CD8-positive, alpha-beta memory T cell (primary cell): ENCODE results near the gene SNRPA1. TPM values are rescaled to one million over a fixed set of nuclear protein-coding genes. Genes with fewer than 3 reads are reported as not detected.

ENCODE experiments used
- CTCF ChIA-PET: fragments of 350-600 bp; sonication (Branson Sonifier 250); formaldehyde crosslinking; loops from one replicate; lab custom pipeline; 2021; ENCODE audit warnings: antibody characterized with exemption; lab: Charles Lee
- POLR2A ChIA-PET: fragments of 350-600 bp; sonication (Branson Sonifier 250); formaldehyde crosslinking; loops from one replicate; lab custom pipeline; 2021; ENCODE audit warnings: antibody characterized with exemption; lab: Charles Lee
- DNase-seq, 5 donors: peaks; one replicate each; pipeline versions ENCODE4 v3.0.0 to v3.0.0-alpha.2; 2020 to 2022; ENCODE audit warnings: mixed read lengths in 1 of 5
- H3K27ac ChIP-seq: one replicate; pipeline ENCODE4 v1.7.0; 2013; ENCODE audit warnings: low read depth, mild to moderate bottlenecking, low read length, moderate library complexity
- H3K27me3 ChIP-seq: 2 replicates; pipeline ENCODE4 v1.7.0; 2013; ENCODE audit warnings: low read length, mild to moderate bottlenecking; ENCODE audit not compliant: insufficient read depth, poor library complexity, severe bottlenecking
- H3K36me3 ChIP-seq: 2 replicates; pipeline ENCODE4 v1.7.0; 2013; ENCODE audit warnings: mild to moderate bottlenecking, low read length, moderate library complexity; ENCODE audit not compliant: insufficient read depth
- H3K4me1 ChIP-seq: 2 replicates; pipeline ENCODE4 v1.7.0; 2013; ENCODE audit warnings: mild to moderate bottlenecking, low read length, moderate library complexity; ENCODE audit not compliant: insufficient read depth
- H3K4me3 ChIP-seq: 2 replicates; pipeline ENCODE4 v1.7.0; 2013; ENCODE audit warnings: mild to moderate bottlenecking, low read length
- H3K9me3 ChIP-seq: 2 replicates; pipeline ENCODE4 v1.7.0; 2013; ENCODE audit warnings: mild to moderate bottlenecking, low read length
- H3K27ac Mint-ChIP-seq, 8 donors: one replicate each; pipeline ENCODE4 v1.8.0; 2020 to 2021; ENCODE audit warnings: mixed read lengths in 8 of 8, mild to moderate bottlenecking in 6 of 8, inconsistent platforms in 3 of 8, moderate library complexity in 3 of 8
- H3K27me3 Mint-ChIP-seq, 2 donors: one replicate each; pipeline ENCODE4 v1.8.0; 2020 to 2021; ENCODE audit warnings: mixed read lengths in 2 of 2, mild to moderate bottlenecking in 1 of 2, moderate library complexity in 1 of 2
- H3K36me3 Mint-ChIP-seq, 3 donors: one replicate each; pipeline ENCODE4 v1.8.0; 2020 to 2021; ENCODE audit warnings: mixed read lengths in 3 of 3, inconsistent platforms in 1 of 3, mild to moderate bottlenecking in 1 of 3
- H3K4me1 Mint-ChIP-seq, 3 donors: one replicate each; pipeline ENCODE4 v1.8.0; 2020 to 2021; ENCODE audit warnings: mixed read lengths in 3 of 3, inconsistent platforms in 1 of 3, mild to moderate bottlenecking in 1 of 3
- H3K4me3 Mint-ChIP-seq, 7 donors: one replicate each; pipeline ENCODE4 v1.8.0; 2020 to 2021; ENCODE audit warnings: mixed read lengths in 7 of 7, mild to moderate bottlenecking in 6 of 7, moderate library complexity in 4 of 7, inconsistent platforms in 2 of 7
- H3K9me3 Mint-ChIP-seq, 5 donors: one replicate each; pipeline ENCODE4 v1.8.0; 2020 to 2022; ENCODE audit warnings: mixed read lengths in 5 of 5, mild to moderate bottlenecking in 3 of 5, moderate library complexity in 2 of 5, inconsistent platforms in 1 of 5
- polyA plus RNA-seq: library from polyadenylated mRNA; unstranded; fragments of 300-500 nt; fragmentation: Illumina TruSeq; gene quantifications from one replicate; pipeline ENCODE4 v1.2.3, GENCODE V29; 2021
- total RNA-seq, 2 experiments: library from RNA; stranded (reverse); gene quantifications; one replicate each; pipeline ENCODE4 v1.2.3, GENCODE V29; 2021

Gene SNRPA1
- total and polyA plus RNA-seq, 3 experiments from 2014 or later, result 74.4 to 225 (median 213) TPM

- Histone ChIP-seq H3K9me3 (no peaks in the 10 kb centered on the region), H3K36me3 (no peaks in the 10 kb centered on the region), H3K4me1 (peaks cover 12% of the 10 kb centered on the region), H3K27ac (no peak overlapping the region), H3K4me3 (no peak overlapping the region), H3K27me3 (no peaks in the 10 kb centered on the region)
- Mint-ChIP-seq H3K9me3 (peaks cover 0 to 2% (median 0%) of the 10 kb centered on the region in 5 donors), H3K4me3 (no peak overlapping the region), H3K27me3 (peaks cover 27 to 36% of the 10 kb centered on the region in 2 donors), H3K27ac (peak overlapping the region in 1 of 8 donors; percentile 35), H3K36me3 (peaks cover 0 to 4% (median 0%) of the 10 kb centered on the region in 3 donors), H3K4me1 (peaks cover 12 to 14% (median 13%) of the 10 kb centered on the region in 3 donors)
- POLR2A ChIA-PET, result no interaction called here
- no peak for DNase-seq
- CTCF ChIA-PET, result no interaction called here
These were observed 28.9 kb upstream of the SNRPA1 start for GRCh38 chr15:101323793-101324523.

- peaks cover 0 to 2% (median 0%) of the 10 kb centered on the region in 5 donors for H3K9me3 Mint-ChIP-seq
- H3K4me3 Mint-ChIP-seq, result no peak overlapping the region
- Histone ChIP-seq H3K4me1 (peaks cover 12% of the 10 kb centered on the region), H3K4me3 (no peak overlapping the region), H3K9me3 (no peaks in the 10 kb centered on the region), H3K27me3 (no peaks in the 10 kb centered on the region), H3K27ac (no peak overlapping the region), H3K36me3 (no peaks in the 10 kb centered on the region)
- H3K27me3 Mint-ChIP-seq, result peaks cover 26 to 32% of the 10 kb centered on the region in 2 donors
- peak overlapping the region in 1 of 8 donors; percentile 43 for H3K27ac Mint-ChIP-seq
- CTCF ChIA-PET, result interaction anchor here (0.8 kb wide), 1 partner anchor 320 kb away, joined by 3 read pairs; no protein-coding TSS in a partner anchor
- peaks cover 12 to 14% (median 13%) of the 10 kb centered on the region in 3 donors for H3K4me1 Mint-ChIP-seq
- peaks cover 0 to 4% (median 0%) of the 10 kb centered on the region in 3 donors for H3K36me3 Mint-ChIP-seq
- no peak for DNase-seq
- POLR2A ChIA-PET, result no interaction called here
These were observed 27.9 kb upstream of the SNRPA1 start for GRCh38 chr15:101322854-101323477.

GRCh38 chr15:101322016-101322695 is 27.1 kb upstream of the SNRPA1 start:
- peaks cover 23 to 31% of the 10 kb centered on the region in 2 donors for H3K27me3 Mint-ChIP-seq
- H3K4me3 ChIP-seq, result no peak overlapping the region
- H3K4me1 Mint-ChIP-seq, result peaks cover 12 to 14% (median 13%) of the 10 kb centered on the region in 3 donors
- H3K27ac Mint-ChIP-seq, result peak overlapping the region in 3 of 8 donors; percentile 38 to 75 (median 41)
- peaks cover 12% of the 10 kb centered on the region for H3K4me1 ChIP-seq
- no peak overlapping the region for H3K4me3 Mint-ChIP-seq
- H3K9me3 Mint-ChIP-seq, result peaks cover 0 to 2% (median 0%) of the 10 kb centered on the region in 5 donors
- ChIA-PET POLR2A (no interaction called here), CTCF (interaction anchor here (0.8 kb wide), 1 partner anchor 321 kb away, joined by 3 read pairs; no protein-coding TSS in a partner anchor)
- H3K9me3 ChIP-seq, result no peaks in the 10 kb centered on the region
- no peak for DNase-seq
- H3K27me3 ChIP-seq, result no peaks in the 10 kb centered on the region
- H3K36me3 ChIP-seq, result no peaks in the 10 kb centered on the region
- H3K36me3 Mint-ChIP-seq, result peaks cover 0 to 4% (median 0%) of the 10 kb centered on the region in 3 donors
- H3K27ac ChIP-seq, result no peak overlapping the region

- Histone ChIP-seq H3K4me1 (peaks cover 12% of the 10 kb centered on the region), H3K27me3 (no peaks in the 10 kb centered on the region), H3K36me3 (no peaks in the 10 kb centered on the region), H3K9me3 (no peaks in the 10 kb centered on the region), H3K4me3 (peak overlapping the region; percentile 63), H3K27ac (peak overlapping the region; percentile 33)
- H3K4me3 Mint-ChIP-seq, result peak overlapping the region; percentile 22 to 88 (median 80)
- peaks cover 0 to 2% (median 0%) of the 10 kb centered on the region in 5 donors for H3K9me3 Mint-ChIP-seq
- ChIA-PET CTCF (interaction anchor here (0.7 to 1.8 kb wide), 10 partner anchors 8 to 321 kb away, joined by 3 to 11 read pairs (median 4); partner anchors contain the start of gene SNRPA1), POLR2A (interaction anchor here (0.8 to 1.8 kb wide), 3 partner anchors 13 to 26 kb away, joined by 3 to 7 read pairs (median 3); partner anchors contain the start of gene SNRPA1)
- peak; percentile 37 to 74 (median 65) for DNase-seq
- H3K4me1 Mint-ChIP-seq, result peaks cover 12 to 14% (median 13%) of the 10 kb centered on the region in 3 donors
- no peaks in the 10 kb centered on the region for H3K36me3 Mint-ChIP-seq
- peaks cover 16 to 20% of the 10 kb centered on the region in 2 donors for H3K27me3 Mint-ChIP-seq
- peak overlapping the region; percentile 75 to 98 (median 90) for H3K27ac Mint-ChIP-seq
These were observed 25.5 kb upstream of the SNRPA1 start for GRCh38 chr15:101320501-101321052.

- Histone ChIP-seq H3K27ac (no peak overlapping the region), H3K4me1 (peaks cover 12% of the 10 kb centered on the region), H3K27me3 (no peaks in the 10 kb centered on the region), H3K9me3 (no peaks in the 10 kb centered on the region), H3K36me3 (no peaks in the 10 kb centered on the region), H3K4me3 (no peak overlapping the region)
- DNase-seq, result peak in 1 of 5 donors; percentile 4
- POLR2A ChIA-PET, result no interaction called here
- Mint-ChIP-seq H3K36me3 (no peaks in the 10 kb centered on the region), H3K9me3 (peaks cover 0 to 2% (median 0%) of the 10 kb centered on the region in 5 donors), H3K27ac (peak overlapping the region in 3 of 8 donors; percentile 68 to 70 (median 70)), H3K4me3 (peak overlapping the region in 1 of 7 donors; percentile 48), H3K4me1 (peaks cover 12 to 14% (median 13%) of the 10 kb centered on the region in 3 donors), H3K27me3 (peaks cover 9 to 10% of the 10 kb centered on the region in 2 donors)
- CTCF ChIA-PET, result interaction anchor here (1.8 kb wide), 1 partner anchor 9 kb away, joined by 4 read pairs; no protein-coding TSS in a partner anchor
These were observed 23.8 kb upstream of the SNRPA1 start for GRCh38 chr15:101318839-101319238.

DNA sequence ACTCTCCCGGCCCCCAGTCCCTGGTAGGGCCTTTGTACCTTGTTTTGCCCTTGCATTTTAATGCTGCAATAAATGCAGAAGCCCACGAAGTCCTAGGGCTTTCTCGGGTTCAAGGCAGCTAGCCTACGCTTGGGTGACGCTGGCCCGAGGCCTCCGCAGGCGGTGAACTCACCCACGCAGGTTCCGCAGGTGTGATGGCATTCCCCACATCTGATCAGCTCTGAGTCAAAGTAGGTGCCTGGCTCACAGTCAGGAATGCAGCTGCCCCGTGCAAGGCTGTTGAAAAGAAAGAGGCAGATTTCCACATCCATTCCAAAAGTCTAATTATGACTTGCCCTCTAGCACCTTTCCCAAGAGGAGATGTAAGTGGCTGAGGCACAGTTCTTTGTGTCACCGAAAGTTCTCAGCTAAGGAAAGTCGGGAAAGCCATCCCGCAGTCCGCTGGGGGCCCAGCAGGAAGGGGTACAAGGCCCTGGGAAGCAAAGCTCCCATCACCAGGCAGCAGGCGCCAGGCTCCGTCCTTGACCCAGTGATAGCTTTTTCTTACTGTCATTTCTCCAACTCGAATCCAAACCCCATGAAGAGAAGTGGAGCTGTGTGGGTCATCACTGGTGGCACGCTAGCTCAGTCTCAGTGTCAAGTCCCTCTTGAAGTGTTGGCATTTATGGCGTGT is 23.2 kb upstream of the SNRPA1 start:
- Mint-ChIP-seq H3K27ac (peak overlapping the region in 3 of 8 donors; percentile 54 to 70 (median 68)), H3K4me1 (peaks cover 12 to 14% (median 13%) of the 10 kb centered on the region in 3 donors), H3K9me3 (peaks cover 0 to 2% (median 0%) of the 10 kb centered on the region in 5 donors), H3K36me3 (no peaks in the 10 kb centered on the region), H3K4me3 (no peak overlapping the region), H3K27me3 (peaks cover 9 to 10% of the 10 kb centered on the region in 2 donors)
- Histone ChIP-seq H3K4me3 (no peak overlapping the region), H3K27me3 (no peaks in the 10 kb centered on the region), H3K4me1 (peaks cover 12% of the 10 kb centered on the region), H3K27ac (no peak overlapping the region), H3K36me3 (no peaks in the 10 kb centered on the region), H3K9me3 (no peaks in the 10 kb centered on the region)
- ChIA-PET CTCF (no interaction called here), POLR2A (no interaction called here)
- peak in 1 of 5 donors; percentile 13 for DNase-seq

DNA sequence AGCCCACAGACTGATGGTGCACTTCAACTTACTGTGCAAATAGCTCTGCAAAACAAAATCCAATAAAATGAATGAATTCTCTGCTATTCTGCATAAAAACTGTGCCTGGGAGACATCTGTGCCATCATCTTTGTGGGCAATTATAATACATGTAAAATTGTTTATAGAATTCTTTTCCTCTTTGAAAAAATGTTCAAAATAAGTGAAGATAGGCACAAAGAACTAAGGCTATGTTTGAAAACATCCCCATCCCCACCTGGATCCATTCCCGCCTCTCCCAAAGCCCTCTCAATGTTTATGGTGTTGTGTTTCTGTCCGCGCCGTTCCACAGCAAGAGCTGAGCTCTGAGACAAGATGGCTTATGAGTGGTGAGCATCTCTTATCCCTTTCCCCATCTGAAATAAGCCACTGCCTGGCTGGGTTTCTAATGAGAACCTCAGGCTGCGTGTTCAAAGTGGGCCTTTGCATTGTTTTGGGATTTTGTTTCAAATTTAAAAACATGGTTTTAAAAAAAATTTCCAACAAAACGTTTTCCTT is 22.4 kb upstream of the SNRPA1 start:
- H3K27ac Mint-ChIP-seq, result peak overlapping the region in 2 of 8 donors; percentile 50 to 51
- peaks cover 12 to 14% (median 13%) of the 10 kb centered on the region in 3 donors for H3K4me1 Mint-ChIP-seq
- CTCF ChIA-PET, result no interaction called here
- H3K36me3 ChIP-seq, result no peaks in the 10 kb centered on the region
- H3K4me1 ChIP-seq, result peaks cover 12% of the 10 kb centered on the region
- no peak overlapping the region for H3K4me3 Mint-ChIP-seq
- DNase-seq, result no peak
- no peaks in the 10 kb centered on the region for H3K9me3 ChIP-seq
- POLR2A ChIA-PET, result no interaction called here
- peaks cover 6 to 9% of the 10 kb centered on the region in 2 donors for H3K27me3 Mint-ChIP-seq
- no peak overlapping the region for H3K27ac ChIP-seq
- H3K36me3 Mint-ChIP-seq, result no peaks in the 10 kb centered on the region
- H3K9me3 Mint-ChIP-seq, result peaks cover 0 to 2% (median 0%) of the 10 kb centered on the region in 5 donors
- H3K27me3 ChIP-seq, result no peaks in the 10 kb centered on the region
- H3K4me3 ChIP-seq, result no peak overlapping the region
